Immature natural killer cell (primary cell): ENCODE data around the gene SP110. TPM values are rescaled to one million over a fixed set of nuclear protein-coding genes. Genes with fewer than 3 reads are reported as not detected.
"Not testable (repeated sequence)": the region's sequence is repeated elsewhere in the genome, so short reads cannot be mapped to it uniquely, and the experiment has no call there.

Experiments
- DNase-seq, 3 donors: peaks; one replicate each; pipeline ENCODE4 v3.0.0; 2022; ENCODE audit warnings: mixed read lengths in 1 of 3
- H3K27ac Mint-ChIP-seq, 6 donors: one replicate each; pipeline ENCODE4 v1.8.0; 2020; ENCODE audit warnings: mixed read lengths in 6 of 6, mild to moderate bottlenecking in 5 of 6, inconsistent platforms in 4 of 6, moderate library complexity in 3 of 6
- H3K27me3 Mint-ChIP-seq, 3 donors: one replicate each; pipeline ENCODE4 v1.8.0; 2020 to 2021; ENCODE audit warnings: low read depth in 3 of 3, mild to moderate bottlenecking in 3 of 3, mixed read lengths in 3 of 3, moderate library complexity in 3 of 3, inconsistent platforms in 1 of 3
- H3K36me3 Mint-ChIP-seq, 3 donors: one replicate each; pipeline ENCODE4 v1.8.0; 2020; ENCODE audit warnings: mixed read lengths in 3 of 3, inconsistent platforms in 2 of 3, mild to moderate bottlenecking in 2 of 3
- H3K4me1 Mint-ChIP-seq, 2 donors: one replicate each; pipeline ENCODE4 v1.8.0; 2020; ENCODE audit warnings: inconsistent platforms in 2 of 2, mild to moderate bottlenecking in 2 of 2, mixed read lengths in 2 of 2, moderate library complexity in 1 of 2
- H3K4me3 Mint-ChIP-seq, 5 donors: one replicate each; pipeline ENCODE4 v1.8.0; 2020; ENCODE audit warnings: mild to moderate bottlenecking in 5 of 5, mixed read lengths in 5 of 5, inconsistent platforms in 3 of 5, moderate library complexity in 3 of 5
- H3K9me3 Mint-ChIP-seq, 6 donors: one replicate each; pipeline ENCODE4 v1.8.0; 2020; ENCODE audit warnings: mild to moderate bottlenecking in 6 of 6, mixed read lengths in 6 of 6, inconsistent platforms in 4 of 6, moderate library complexity in 3 of 6
- polyA plus RNA-seq, 3 donors: library from polyadenylated mRNA; unstranded; fragments of 300-500 nt; fragmentation: Illumina TruSeq; gene quantifications; one replicate each; pipeline ENCODE4 v1.2.3, GENCODE V29; 2021

The SP110 gene
- 10 to 100 TPM; 49.0 to 97.9 (median 60.5) TPM for polyA plus RNA-seq

DNA sequence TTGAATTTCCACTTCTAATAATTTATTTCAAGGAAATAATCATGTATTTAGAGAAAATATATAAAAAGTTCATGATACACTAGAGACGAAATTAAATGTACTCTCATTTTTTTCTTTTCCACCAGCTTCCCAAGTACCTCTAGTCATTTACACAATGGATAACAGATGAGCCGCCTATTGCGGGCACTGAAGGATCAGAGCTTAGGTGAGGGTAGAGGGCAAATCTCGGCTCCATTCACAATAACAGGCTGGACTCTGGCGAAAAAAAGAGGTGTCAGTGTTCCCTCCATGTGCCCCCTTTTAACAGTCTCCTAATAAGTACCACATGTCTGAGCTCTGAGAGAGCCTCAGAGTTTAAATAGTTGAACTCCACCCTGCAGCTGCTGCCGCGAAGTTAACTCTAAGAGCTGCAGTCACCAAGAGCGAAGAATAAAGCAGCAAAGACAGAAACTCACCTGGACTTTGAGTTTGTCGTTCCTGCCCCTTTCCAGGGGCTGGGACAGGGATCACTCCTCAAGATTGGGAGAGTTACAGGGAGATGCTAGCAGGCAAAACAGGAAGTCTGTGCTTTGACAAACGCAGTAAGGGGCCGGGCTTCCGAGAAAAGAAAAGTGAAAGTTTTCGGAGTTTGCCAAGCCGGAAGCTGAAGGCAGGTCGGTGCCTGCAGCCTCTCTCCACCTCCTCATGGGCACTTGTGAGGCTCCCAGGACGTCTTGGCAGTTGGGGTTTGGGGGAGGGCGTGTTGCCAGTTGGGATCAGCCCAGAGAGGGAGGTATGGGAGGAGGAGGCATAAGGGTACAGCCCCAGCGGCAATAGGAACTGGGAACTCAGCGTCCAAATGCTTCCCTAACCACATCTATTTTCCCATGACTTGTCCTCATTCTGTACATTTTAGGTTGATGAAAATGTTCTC, at the start of gene SP110:
SP110 (minus strand) TSS at position 566 of the 913 bp plus-strand sequence. CDS start 3,057 bp downstream, outside the sequence.
- peak; percentile 80 to 82 (median 80) for DNase-seq
- H3K4me1 Mint-ChIP-seq = peaks cover 54 to 68% of the 10 kb centered on the region in 2 donors
- peaks cover 8 to 18% (median 16%) of the 10 kb centered on the region in 3 donors for H3K36me3 Mint-ChIP-seq
- H3K27me3 Mint-ChIP-seq = peaks cover 0 to 6% (median 1%) of the 10 kb centered on the region in 3 donors
- peak within 1 kb of the TSS; percentile 96 to 99 (median 98) for H3K4me3 Mint-ChIP-seq
- H3K27ac Mint-ChIP-seq = peak within 1 kb of the TSS; percentile 97 to 100 (median 98)
- no peaks in the 10 kb centered on the region for H3K9me3 Mint-ChIP-seq

DNA sequence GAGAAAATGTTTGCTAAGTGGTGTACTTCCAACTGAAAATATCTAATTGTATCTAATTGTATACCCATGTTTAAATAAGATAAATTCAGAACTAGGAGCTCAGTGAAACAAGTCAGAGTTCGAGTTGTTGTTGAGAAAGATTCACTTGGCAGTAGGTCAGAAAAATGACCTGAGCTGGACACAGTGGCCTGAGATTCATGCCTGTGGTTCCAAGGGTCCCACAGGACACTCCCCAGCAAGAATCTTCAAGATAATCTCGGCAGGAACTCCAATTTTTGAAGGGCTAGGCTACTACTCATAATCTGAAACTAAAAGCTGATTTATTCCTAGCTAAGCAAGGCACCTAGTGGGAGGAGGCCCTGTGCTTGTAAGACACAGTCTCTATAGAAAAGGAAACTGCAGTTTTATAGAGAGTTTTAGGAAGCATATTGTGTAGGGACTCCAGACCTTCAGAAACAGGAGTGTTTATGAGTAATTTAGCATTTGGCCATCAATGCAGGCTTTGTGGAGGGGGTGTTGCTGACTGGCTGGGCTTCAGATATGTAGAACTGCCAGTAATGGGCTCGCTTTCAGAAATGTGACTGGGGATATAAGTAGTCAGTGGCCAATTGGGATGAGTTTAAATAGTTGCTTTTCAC, 48.9 kb upstream of the SP110 start:
- Mint-ChIP-seq H3K9me3 (no peaks in the 10 kb centered on the region), H3K36me3 (peaks cover 45 to 73% (median 60%) of the 10 kb centered on the region in 3 donors), H3K4me3 (no peak overlapping the region), H3K4me1 (peaks cover 0 to 3% of the 10 kb centered on the region in 2 donors), H3K27ac (no peak overlapping the region), H3K27me3 (peaks cover 0 to 4% (median 3%) of the 10 kb centered on the region in 3 donors)
- no peak for DNase-seq

DNA sequence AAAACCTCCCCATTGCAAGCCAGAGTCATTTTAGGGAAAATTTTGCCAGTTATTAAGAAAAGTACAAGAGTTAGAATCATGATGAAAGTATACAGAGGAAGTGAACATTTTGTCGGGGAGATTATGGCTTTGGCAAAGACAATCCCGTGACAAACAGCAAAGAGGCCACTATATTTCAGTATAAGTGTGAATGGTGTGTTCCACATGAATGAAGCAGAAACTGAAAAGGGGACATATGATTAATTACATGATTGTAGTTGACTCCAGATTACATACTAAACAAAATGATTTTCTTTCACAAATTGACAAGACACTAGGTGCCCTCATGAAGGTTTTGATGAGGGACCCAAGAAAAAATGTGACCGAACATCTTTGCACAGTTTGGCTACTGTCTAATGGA, 47.8 kb upstream of the SP110 start:
- peaks cover 43 to 72% (median 60%) of the 10 kb centered on the region in 3 donors for H3K36me3 Mint-ChIP-seq
- no peak overlapping the region for H3K27ac Mint-ChIP-seq
- no peak overlapping the region for H3K4me3 Mint-ChIP-seq
- H3K9me3 Mint-ChIP-seq = no peaks in the 10 kb centered on the region
- H3K27me3 Mint-ChIP-seq = peaks cover 0 to 3% (median 3%) of the 10 kb centered on the region in 3 donors
- peaks cover 7 to 15% of the 10 kb centered on the region in 2 donors for H3K4me1 Mint-ChIP-seq
- no peak for DNase-seq

DNA sequence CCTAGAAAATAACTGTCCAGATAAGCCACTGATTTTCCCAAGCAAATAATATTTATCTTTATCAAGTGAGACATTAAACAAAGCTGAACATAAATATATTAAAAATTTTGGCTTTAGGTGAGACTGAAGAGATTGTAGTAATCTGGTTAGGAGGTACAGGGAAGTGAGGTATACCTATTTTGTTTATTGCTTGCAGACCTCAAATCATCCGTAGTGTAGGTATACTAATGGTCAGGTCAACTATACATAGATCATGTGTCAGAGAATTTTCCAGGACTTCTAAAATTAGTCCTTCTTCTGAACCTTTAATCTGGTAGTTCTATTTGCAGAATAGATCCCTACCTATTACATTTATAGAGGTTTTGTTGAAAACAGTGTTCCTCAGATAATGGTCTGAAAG, 47.3 kb upstream of the SP110 start:
- DNase-seq = no peak
- H3K27ac Mint-ChIP-seq = no peak overlapping the region
- H3K9me3 Mint-ChIP-seq = no peaks in the 10 kb centered on the region
- H3K27me3 Mint-ChIP-seq = peaks cover 0 to 3% (median 3%) of the 10 kb centered on the region in 3 donors
- peaks cover 12 to 20% of the 10 kb centered on the region in 2 donors for H3K4me1 Mint-ChIP-seq
- no peak overlapping the region for H3K4me3 Mint-ChIP-seq
- peaks cover 39 to 72% (median 57%) of the 10 kb centered on the region in 3 donors for H3K36me3 Mint-ChIP-seq

DNA sequence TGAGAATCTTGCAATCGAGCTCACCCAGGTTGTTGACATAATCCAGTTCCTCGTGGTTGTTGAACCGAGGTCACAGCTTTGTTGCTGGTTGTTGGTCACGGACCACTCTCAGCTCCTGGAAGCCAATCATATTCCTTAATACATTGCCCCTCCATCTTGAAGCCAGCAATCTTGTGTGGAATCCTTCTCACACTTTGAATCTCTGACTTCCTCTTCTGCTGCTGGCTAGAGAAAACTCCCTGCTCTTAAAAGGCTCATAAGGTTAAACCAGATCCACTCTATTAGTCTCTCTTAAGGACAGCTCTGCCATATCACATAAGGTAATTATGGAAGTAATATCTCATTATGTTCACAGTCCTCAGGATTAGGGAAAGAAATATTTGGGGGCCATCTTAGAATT, 46.9 kb upstream of the SP110 start:
- H3K27ac Mint-ChIP-seq = no peak overlapping the region
- DNase-seq = no peak
- peaks cover 16 to 24% of the 10 kb centered on the region in 2 donors for H3K4me1 Mint-ChIP-seq
- no peak overlapping the region for H3K4me3 Mint-ChIP-seq
- peaks cover 0 to 3% (median 3%) of the 10 kb centered on the region in 3 donors for H3K27me3 Mint-ChIP-seq
- H3K36me3 Mint-ChIP-seq = peaks cover 37 to 72% (median 53%) of the 10 kb centered on the region in 3 donors
- no peaks in the 10 kb centered on the region for H3K9me3 Mint-ChIP-seq

DNA sequence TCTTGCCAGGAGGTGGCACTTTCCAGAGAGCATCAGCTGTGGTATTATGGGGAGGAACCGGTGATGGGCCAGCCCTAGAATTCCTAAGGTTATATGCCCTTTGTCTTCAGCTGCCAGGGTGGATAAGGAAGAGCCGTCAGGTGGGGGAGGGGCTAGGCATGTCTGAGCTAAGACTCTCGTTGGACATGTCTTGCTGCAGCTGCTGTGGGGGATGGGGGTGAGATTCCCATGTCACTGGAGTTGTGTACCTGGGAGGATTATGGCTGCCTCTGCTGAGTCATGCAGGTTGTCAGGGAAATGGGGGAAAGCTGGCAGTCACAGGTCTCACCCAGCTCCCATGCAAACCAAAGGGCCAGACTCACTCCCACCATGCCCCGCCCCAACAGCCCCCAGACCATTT, 45.2 kb upstream of the SP110 start:
- peaks cover 19 to 38% of the 10 kb centered on the region in 2 donors for H3K4me1 Mint-ChIP-seq
- H3K27me3 Mint-ChIP-seq, H3K27ac Mint-ChIP-seq, H3K9me3 Mint-ChIP-seq, H3K4me3 Mint-ChIP-seq, DNase-seq: not testable (repeated sequence)
- peaks cover 37 to 74% (median 48%) of the 10 kb centered on the region in 3 donors for H3K36me3 Mint-ChIP-seq

DNA sequence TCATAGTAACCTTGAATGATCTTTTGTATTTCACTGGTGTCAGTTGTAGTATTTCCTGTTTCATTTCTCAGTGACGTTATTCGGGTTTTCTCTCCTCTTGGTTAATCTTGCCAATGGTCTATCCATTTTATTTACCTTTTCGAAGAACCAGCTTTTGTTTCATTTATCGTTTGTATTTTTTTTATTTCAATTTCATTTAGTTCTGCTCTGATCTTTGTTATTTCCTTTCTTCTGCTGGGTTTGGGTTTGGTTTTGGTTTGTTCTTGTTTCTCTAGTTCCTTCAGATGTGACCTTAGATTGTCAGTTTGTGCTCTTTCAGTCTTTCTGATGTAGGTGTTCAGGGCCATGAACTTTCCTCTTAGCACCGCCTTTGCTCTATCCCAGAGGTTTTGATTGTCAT, 42.5 kb upstream of the SP110 start:
- Mint-ChIP-seq H3K27ac (peak overlapping the region; percentile 18 to 59 (median 39)), H3K36me3 (peaks cover 24 to 69% (median 36%) of the 10 kb centered on the region in 3 donors), H3K9me3 (no peaks in the 10 kb centered on the region), H3K4me3 (peak overlapping the region in 4 of 5 donors; percentile 0 to 37 (median 10)), H3K4me1 (peaks cover 29 to 51% of the 10 kb centered on the region in 2 donors), H3K27me3 (peaks cover 0 to 3% (median 1%) of the 10 kb centered on the region in 3 donors)
- DNase-seq = peak in 1 of 3 donors; percentile 14

DNA sequence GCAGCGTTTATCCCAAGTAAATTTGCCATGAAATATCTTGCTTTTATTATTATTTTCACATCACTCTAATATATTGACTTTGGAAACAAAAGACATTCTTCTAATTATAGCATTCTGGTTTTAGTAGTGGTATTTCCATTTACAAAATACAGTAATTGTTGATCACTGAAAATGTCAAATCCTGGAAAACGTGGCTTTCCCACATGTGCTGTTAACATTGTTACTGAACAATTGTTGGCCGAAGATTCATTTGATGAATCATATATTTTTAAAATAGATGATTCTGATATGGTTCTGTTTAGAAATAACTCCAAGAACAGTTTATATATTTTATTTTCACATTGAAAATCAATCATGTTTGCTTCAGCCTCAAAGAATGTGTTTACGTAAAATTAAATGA, 38.7 kb upstream of the SP110 start:
- H3K27me3 Mint-ChIP-seq = no peaks in the 10 kb centered on the region
- H3K27ac Mint-ChIP-seq = no peak overlapping the region
- H3K4me1 Mint-ChIP-seq = peaks cover 36 to 54% of the 10 kb centered on the region in 2 donors
- no peak overlapping the region for H3K4me3 Mint-ChIP-seq
- no peak for DNase-seq
- no peaks in the 10 kb centered on the region for H3K9me3 Mint-ChIP-seq
- peaks cover 17 to 41% (median 24%) of the 10 kb centered on the region in 3 donors for H3K36me3 Mint-ChIP-seq

DNA sequence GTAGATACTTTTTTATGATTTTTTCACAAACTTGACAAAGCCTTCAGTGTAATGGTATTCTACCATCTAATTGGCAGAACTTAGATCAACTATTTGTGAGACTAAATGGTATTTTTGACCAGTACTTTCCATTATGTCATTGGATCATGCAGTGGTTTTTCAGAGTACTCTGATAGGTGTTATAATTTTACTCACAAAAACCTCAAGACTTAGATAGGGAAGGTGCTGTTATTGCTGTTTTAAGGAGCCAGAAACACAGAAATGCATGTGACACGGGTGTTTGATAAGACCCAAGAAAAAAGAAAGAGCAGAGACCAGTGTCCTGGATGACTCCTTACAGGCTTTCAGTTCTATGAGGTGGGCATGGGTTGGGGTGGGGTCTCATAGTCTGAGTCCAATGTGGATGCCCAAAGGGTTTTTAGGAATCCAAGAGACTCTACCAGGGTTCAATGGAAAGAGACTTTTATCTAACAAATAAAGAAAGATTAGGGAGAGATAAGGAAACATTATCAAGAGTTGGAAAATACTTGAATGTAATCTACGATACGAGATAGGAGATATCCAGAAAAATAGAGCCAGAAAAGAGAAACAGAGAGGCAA, 37.0 kb upstream of the SP110 start:
- peak overlapping the region in 5 of 6 donors; percentile 17 to 75 (median 54) for H3K27ac Mint-ChIP-seq
- peak in 1 of 3 donors; percentile 4 for DNase-seq
- H3K4me1 Mint-ChIP-seq = peaks cover 22 to 37% of the 10 kb centered on the region in 2 donors
- peaks cover 16 to 28% (median 16%) of the 10 kb centered on the region in 3 donors for H3K36me3 Mint-ChIP-seq
- H3K4me3 Mint-ChIP-seq = peak overlapping the region in 1 of 5 donors; percentile 1
- no peaks in the 10 kb centered on the region for H3K27me3 Mint-ChIP-seq
- H3K9me3 Mint-ChIP-seq = no peaks in the 10 kb centered on the region

DNA sequence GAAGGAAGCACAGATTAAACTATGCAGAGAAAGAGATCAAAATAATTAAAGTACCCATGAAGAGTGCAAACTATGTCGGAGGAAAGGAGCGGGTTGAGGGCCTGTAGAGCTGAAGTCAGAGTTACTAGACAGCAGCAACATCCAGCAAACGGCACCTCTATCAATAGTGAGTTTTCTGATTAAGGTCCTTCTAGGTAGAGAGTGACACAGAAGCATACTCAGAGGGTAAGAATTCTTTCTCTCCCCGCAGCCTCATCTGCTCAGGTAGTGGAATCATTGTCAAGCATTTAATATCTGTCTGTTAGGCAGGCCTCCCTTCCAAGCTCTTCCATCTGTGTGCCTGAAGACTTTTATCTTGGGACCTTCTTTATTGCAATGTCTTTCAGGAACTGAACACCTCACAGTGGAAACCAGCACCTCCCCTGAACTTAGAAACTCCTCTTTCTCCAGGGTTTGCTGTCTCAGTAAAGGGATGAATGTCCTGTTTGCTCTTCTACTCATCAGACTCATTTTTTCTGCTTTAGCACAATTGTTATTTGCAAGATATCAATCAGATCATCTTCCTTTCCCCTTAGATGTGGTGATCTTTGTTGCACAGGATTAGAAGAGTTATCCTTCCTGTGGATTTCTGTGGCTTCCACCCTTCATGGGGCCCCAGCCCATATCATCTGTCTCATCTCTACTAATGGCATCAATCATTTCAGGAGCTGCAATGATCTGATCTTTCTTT, 34.5 kb upstream of the SP110 start:
- H3K36me3 Mint-ChIP-seq = peaks cover 4 to 8% (median 4%) of the 10 kb centered on the region in 3 donors
- H3K27ac Mint-ChIP-seq = no peak overlapping the region
- H3K9me3 Mint-ChIP-seq = no peaks in the 10 kb centered on the region
- H3K4me1 Mint-ChIP-seq = peaks cover 17 to 22% of the 10 kb centered on the region in 2 donors
- H3K27me3 Mint-ChIP-seq = no peaks in the 10 kb centered on the region
- DNase-seq = no peak
- H3K4me3 Mint-ChIP-seq = no peak overlapping the region

DNA sequence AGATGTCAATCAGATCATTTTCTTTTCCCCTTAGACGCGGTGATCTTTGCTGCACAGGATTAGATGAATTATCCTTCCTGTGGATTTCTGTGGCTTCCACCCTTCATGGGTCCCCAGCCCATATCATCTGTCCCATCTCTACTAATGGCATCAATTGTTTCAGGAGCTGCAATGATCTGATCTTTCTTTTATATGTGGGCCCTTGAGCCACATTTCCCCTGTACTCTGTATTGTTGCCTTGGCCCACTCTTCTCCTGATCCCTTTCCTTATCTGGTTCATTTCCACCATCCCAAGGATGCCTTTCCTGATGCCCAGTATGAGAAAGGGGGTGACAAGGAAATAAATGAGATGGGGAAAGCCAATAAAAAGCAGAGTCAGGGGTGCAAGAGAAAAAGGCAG, 30.4 kb upstream of the SP110 start:
- Mint-ChIP-seq H3K36me3 (no peaks in the 10 kb centered on the region), H3K27ac (no peak overlapping the region), H3K9me3 (no peaks in the 10 kb centered on the region), H3K27me3 (no peaks in the 10 kb centered on the region), H3K4me3 (no peak overlapping the region), H3K4me1 (no peaks in the 10 kb centered on the region)
- no peak for DNase-seq

DNA sequence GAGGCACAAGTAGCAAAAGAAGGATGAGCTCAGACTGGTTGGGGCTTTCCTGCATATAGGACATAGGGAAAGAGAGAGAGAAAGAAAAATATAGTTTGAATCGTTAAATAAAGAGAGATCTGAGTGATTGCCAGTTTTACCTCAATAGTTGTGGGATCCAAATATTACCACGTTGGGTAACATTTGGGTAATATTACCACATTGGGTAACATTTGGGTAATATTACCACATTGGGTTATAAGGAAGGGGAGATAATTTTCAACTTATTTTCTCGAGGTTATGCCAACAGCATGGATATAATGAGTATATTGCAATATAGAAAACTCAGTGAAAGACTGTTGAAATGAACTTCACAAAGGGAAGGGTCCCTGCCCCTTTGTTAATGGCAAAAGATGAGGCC, 26.4 kb upstream of the SP110 start:
- no peak overlapping the region for H3K4me3 Mint-ChIP-seq
- no peaks in the 10 kb centered on the region for H3K9me3 Mint-ChIP-seq
- no peaks in the 10 kb centered on the region for H3K4me1 Mint-ChIP-seq
- H3K27ac Mint-ChIP-seq = no peak overlapping the region
- no peak for DNase-seq
- H3K27me3 Mint-ChIP-seq = peaks cover 0 to 2% (median 0%) of the 10 kb centered on the region in 3 donors
- peaks cover 9 to 20% (median 20%) of the 10 kb centered on the region in 3 donors for H3K36me3 Mint-ChIP-seq

DNA sequence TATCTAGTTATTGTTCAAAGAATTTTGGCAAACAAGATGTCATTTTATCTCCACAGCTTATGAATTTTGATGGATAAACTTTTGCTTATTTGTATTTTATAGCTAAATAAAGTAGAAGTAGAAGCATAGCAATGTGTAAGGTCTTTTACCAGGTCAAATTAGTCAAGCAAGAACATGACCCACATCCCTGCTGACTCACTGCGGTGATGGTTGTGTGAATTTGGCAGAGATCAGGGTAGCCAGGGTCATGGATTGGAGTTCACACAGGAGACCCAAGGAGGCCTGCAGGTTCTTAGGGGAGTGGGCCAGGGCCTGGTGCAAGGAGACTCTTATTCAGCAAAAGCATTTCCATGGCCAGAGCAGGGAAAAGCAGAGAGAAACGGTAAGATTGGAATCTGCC, 24.4 kb upstream of the SP110 start:
- H3K27me3 Mint-ChIP-seq = peaks cover 0 to 2% (median 0%) of the 10 kb centered on the region in 3 donors
- no peak for DNase-seq
- no peak overlapping the region for H3K27ac Mint-ChIP-seq
- H3K36me3 Mint-ChIP-seq = peaks cover 21 to 35% (median 34%) of the 10 kb centered on the region in 3 donors
- H3K4me1 Mint-ChIP-seq = no peaks in the 10 kb centered on the region
- no peaks in the 10 kb centered on the region for H3K9me3 Mint-ChIP-seq
- no peak overlapping the region for H3K4me3 Mint-ChIP-seq
